HG03432 (cell line): ENCODE data around the gene CDK5RAP1.
"Not testable (repeated sequence)": the region's sequence is repeated elsewhere in the genome, so short reads cannot be mapped to it uniquely, and the experiment has no call there.

Experiments used
- ATAC-seq: cut with Tn5 transposase; IDR thresholded peaks from one replicate; pipeline ENCODE4 v1.9.1; 2021; ENCODE audit warnings: mild to moderate bottlenecking, moderate library complexity; ENCODE audit not compliant: unreplicated experiment

Gene CDK5RAP1

DNA sequence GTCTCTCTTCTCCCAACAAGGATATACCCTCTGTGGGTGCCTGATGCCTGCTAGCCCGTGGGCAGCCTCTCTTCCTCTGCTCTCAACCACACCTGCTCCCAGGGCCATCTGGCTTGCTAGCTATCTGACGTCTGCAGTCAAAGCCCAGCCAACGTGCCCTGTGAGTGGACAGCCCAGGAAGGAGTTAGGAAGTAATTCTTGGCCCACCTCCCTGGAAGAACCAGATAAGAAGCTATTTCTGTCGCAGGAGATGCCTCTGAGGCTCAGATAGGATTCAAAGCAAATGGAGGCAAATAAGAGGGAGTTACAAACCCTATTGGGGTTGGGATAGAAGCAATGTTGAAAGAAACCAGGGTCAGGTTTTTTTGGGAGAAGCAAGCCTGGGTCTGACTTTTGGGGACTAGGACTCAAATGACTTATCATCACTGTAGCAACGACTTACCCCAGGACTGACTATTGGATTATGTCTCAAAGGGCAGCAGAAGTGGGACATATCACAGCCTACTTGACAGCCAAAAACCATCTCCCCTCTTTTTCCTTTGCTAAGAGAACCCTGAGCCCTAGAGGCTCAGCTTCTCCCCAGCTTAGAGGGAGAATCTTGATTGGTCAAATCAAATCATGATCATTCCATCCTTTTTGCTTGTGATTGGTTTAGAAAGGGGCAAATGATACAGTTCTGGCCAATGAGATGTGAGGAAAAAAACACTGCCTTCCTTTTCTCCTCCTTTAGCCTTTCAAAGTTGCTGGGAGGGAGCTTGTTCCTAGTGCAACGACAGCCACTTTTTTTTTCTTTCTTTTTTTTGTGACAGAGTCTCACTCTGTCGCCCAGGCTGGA lies 18.0 kb upstream of the CDK5RAP1 start:
- no peak for ATAC-seq

DNA sequence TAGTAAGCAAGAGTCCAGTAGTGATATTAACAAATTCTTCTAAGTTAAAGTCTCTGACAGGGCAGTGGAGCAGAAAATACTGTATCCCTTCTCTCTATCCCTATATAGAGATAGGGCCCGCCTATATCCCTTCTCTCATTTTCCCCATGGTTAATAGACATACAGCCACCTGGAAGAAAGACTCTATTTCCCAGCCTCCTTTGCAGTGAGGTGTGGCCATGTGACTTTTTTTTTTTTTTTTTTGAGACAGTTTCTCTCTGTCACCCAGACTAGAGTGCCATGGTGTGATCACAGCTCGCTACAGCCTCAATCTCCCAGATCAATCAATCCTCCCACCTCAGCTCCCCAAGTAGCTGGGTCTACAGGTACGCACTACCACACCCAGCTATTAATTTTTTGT lies 16.7 kb upstream of the CDK5RAP1 start:
- ATAC-seq: no peak

DNA sequence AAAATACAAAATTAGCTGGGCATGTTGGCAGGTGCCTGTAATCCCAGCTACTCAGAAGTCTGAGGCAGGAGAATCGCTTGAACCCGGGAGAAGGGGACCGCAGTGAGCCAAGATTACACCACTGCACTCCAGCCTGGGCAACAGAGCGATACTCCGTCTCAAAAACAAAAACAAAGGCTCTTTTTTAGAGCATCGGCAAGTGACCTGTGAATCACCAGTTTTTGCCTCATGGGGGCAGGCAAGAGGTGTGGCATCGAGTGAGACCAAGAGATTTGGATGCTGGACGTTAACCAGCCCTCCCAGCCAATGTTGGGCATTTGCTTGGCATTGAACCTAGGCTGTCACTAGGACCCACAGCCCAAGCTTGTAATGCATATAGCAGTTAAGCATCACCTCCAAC lies 14.6 kb upstream of the CDK5RAP1 start:
- no peak for ATAC-seq

DNA sequence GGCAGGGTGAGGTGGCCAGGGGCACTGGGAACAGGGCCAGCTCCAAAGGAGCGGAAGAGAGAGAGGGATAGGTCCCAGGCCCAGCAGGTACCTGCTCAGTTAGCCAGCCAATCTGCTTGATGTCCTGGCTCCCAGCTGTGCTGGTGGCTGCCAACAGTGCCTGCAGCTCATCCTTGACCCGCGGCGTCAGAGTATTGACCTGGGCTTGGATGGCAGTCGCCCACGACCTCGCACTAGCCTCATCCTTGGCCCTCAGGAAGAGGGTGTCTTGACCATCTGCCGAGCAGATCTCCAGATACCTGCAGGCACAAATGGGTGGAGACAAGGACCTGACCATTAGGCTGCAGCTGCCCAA lies 11.1 kb upstream of the CDK5RAP1 start:
- no peak for ATAC-seq

GRCh38 chr20:33411711-33412483 lies 10.6 kb upstream of the CDK5RAP1 start:
- no peak for ATAC-seq

DNA sequence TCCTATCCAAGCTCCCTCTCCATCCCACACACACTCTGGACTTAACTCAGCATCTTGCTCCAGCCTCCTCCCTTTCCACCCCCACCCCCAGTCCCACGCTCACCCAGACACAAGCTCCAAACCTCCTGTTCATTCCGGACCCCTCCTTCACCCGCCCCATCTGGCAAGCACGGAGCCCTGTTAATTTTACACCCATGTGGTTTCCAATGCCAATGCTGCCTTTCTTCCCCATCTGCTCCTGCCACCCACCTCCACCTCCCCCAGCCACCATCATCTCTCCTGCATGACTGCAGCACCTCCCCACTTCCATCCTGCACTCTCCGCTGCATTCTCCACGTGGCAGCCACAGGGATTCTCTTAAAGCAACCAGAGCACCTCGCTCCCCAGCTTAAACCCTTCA lies 9.9 kb upstream of the CDK5RAP1 start:
- ATAC-seq: no peak

DNA sequence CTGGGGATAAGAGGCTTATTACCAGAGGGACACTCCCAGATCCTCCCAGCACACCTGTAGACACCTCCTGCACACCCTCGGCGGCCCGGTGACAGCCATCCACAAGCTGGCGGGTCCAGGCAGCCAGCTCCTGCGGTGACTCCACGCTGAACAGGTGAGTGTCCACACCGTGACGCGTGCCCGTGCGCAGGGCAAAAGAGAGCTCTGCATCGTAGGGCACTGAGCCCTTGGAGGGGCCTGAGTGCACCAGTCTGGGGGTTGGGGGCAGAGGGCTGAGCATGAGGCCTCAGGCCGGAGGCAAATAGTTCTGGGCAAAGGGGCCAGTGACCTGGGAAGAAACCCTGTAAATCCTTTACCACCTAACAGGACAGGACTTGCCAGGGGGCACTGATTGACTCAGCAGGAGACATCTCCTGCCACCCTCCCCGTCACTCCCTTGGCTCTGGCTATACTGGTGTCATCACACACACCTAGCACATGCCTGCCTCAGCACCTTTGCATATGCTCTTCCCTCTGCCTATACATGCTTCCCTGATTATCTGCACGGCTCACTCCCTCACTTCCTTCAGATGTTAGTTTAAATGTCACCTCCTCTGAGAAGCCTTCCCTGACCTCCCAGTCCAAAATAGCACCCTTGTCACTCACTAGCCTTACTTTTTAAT lies 8.9 kb upstream of the CDK5RAP1 start:
- no peak for ATAC-seq

DNA sequence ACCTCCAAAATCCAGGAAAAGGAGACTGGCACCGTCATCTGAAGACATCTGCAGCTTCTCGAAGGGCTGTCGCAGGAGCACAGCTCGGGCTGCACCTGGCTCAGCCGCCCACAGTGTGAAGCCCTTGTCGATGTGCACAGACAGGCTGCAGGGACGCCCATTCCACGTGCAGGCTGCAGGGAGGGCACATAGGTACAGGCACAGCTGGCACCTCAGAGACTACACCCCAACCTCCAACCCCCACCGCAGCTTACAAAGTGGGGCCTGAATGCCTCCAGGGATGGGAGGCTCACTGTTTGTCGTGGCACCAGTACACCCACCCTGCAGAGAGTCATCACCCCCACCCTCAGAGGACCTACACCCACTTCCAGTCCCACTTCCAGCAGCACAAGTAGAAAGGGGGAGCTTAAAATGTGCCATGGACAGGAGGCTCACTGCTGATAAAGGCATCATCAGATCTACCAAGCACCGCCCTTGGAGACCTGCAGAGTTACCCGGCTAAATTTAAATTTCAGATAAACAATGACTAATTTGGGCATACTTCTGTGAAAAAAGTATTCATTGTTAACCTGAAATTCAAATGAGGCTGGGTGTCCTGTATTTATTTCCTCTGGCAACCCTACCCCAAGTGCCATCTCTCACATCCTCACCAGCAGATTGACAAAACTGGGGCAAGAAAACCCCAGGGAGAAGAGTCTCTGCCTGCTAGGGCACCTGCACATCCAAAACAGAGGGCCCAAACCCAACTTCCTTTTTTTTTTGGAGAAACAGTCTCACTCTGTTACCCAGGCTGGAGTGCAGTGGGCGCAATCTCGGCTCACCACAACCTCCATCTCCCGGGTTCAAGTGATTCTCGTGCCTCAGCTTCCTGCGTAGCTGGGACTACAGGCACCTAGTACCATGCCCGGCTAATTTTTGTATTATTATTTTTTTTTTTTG lies 7.7 kb upstream of the CDK5RAP1 start:
- no peak for ATAC-seq

DNA sequence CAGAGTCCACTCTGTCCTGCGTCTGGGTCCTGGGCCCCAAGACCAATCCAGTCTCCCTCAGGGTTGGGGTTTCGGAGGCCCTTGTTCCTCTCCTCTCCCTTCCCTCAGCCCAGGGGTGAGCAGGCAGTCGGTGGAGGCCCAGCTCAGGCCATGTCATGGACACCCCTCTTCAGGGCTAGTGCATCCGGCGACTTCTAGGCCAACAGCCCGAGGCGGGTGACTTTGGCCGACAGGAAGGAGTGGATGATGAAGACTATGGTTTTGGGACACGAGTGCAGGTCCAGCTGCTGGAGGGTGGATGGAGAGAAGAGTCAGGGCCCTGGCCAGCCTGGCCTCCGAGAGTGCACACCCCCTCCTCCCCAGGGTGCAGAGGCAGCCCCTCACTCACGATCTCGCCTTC lies 7.0 kb upstream of the CDK5RAP1 start:
- no peak for ATAC-seq

GRCh38 chr20:33407796-33408195 lies 6.5 kb upstream of the CDK5RAP1 start:
- no peak for ATAC-seq

DNA sequence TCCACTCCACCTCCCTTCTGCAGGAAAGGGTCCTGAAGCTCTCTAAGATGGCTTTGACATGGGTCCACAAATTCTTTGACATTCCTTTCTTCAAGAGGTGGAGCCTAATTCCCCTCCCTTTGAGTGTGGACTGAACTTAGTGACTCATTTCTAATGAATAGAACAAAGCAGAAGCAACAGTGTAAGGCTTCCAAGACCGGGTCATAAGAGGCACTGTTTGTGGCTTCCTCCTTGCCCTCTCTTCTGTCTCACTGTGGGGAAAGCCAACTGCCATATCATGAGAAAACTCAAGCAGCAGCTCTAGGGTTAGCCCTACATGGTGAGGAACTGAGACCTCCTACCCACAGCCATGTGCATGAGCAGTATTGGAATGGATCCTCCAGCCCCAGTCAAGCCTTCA lies 5.9 kb upstream of the CDK5RAP1 start:
- no peak for ATAC-seq

DNA sequence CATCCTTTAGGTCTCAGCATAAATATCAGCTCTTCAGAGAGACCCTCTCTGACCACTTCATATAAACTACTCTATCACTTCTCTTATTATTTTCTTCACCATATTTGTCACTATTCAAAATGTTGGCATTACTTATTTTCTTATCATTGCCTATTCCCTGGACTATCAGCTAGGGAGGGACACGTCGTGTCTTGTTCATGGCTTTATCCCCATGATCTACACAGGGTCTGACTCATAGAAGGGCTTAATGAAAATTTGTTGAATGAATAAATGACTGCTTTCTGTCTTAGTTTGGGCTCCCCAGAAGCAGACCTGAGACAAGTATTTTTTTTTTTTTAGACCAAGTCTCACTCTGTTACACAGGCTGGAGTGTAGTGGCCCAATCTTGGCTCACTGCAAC lies 3.0 kb upstream of the CDK5RAP1 start:
- no peak for ATAC-seq

- no peak for ATAC-seq
Measured at GRCh38 chr20:33401921-33402369, 626 bp upstream of the CDK5RAP1 start.

DNA sequence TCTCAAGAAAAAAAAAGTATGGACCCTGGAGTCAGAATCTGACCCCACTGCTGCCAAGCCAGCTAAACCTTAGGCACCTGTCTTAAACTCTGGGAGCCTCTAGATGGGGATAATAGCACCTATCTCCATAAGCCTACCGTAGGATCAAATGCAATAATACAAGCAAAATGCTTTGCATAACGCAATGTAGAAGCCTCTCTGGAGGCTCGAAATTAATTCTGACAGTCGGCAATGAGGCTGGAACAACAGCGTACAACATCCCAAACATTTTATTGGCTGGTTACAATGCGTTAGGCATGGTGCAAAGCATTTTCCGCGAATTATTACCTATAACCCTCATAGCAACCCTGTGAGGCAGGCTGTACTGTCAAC lies 521 bp downstream of the CDK5RAP1 start:
- ATAC-seq: peak; percentile 28

- no peak for ATAC-seq
Measured at GRCh38 chr20:33399924-33400323, 1.4 kb downstream of the CDK5RAP1 start.

- ATAC-seq: no peak
Measured at GRCh38 chr20:33394718-33395117, 6.6 kb downstream of the CDK5RAP1 start.

- ATAC-seq: no peak
Measured at GRCh38 chr20:33393609-33394008, 7.7 kb downstream of the CDK5RAP1 start.

- no peak for ATAC-seq
Measured at GRCh38 chr20:33391722-33392415, 9.4 kb downstream of the CDK5RAP1 start.

GRCh38 chr20:33389326-33389725 lies 12.0 kb downstream of the CDK5RAP1 start:
- ATAC-seq: not testable (repeated sequence)

DNA sequence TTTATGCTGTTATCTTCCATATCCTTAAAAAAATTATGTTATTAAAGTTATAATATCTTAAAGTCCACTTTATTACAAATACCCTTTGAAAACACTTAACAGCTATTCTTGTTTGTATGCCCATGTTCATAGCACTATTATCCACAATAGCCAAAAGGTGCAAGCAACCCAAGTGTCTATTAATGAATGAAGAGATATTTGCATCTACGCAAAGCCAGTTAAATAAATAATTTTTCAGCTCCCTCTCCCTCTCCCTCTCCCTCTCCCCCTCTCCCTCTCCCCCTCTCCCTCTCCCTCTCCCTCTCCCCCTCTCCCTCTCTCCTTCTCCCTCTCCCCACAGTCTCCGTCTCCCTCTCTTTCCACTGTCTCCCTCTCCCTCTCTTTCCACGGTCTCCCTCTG lies 13.1 kb downstream of the CDK5RAP1 start:
- no peak for ATAC-seq
